Measurements from ENCODE around the gene LSM12.
A peak's percentile ranks its signal among the peaks of the same experiment; 100 is the strongest.

The LSM12 gene

GRCh38 chr17:44004761-44005526, 61.5 kb downstream of the LSM12 start:
- H3K27ac ChIP-seq (ENCODE audit: low read length, poor library complexity, severe bottlenecking), result no peak overlapping the region
- peak overlapping the region; percentile 58 to 65 for H3K18ac ChIP-seq (ENCODE audit: low read depth in 1 of 2, low read length in 2 of 2)
- H4K8ac ChIP-seq (ENCODE audit: low read length), result peak overlapping the region; percentile 74
- peak overlapping the region in 1 of 2 experiments; percentile 91 for H3K23ac ChIP-seq (ENCODE audit: low read length in 2 of 2)
- 2% methylated on average over 66 of the region's 71 CpGs for WGBS
- H2BK5ac ChIP-seq (ENCODE audit: low read depth, low read length, poor library complexity, severe bottlenecking), result no peak overlapping the region
- peak overlapping the region in 1 of 2 experiments; percentile 12 for H2BK12ac ChIP-seq (ENCODE audit: low read length in 2 of 2)
- H3K4me2 ChIP-seq (ENCODE audit: low read length, poor library complexity, severe bottlenecking), result peak overlapping the region; percentile 48
- peaks cover 15% of the 10 kb centered on the region for H3K79me1 ChIP-seq (replicated peaks; ENCODE audit: low read length, poor library complexity, severe bottlenecking)
- peaks cover 5 to 20% of the 10 kb centered on the region in 2 experiments for H3K36me3 ChIP-seq (ENCODE audit: control insufficient read depth in 1 of 2, insufficient read depth in 2 of 2, low read depth in 1 of 2, low read length in 2 of 2)
- H3K27me3 ChIP-seq (ENCODE audit: control insufficient read depth in 1 of 2, insufficient read depth in 1 of 2, low read length in 2 of 2), result peaks cover 0 to 16% of the 10 kb centered on the region in 2 experiments
- H2AFZ ChIP-seq (ENCODE audit: low read depth, low read length), result peak overlapping the region; percentile 74
- H4K91ac ChIP-seq (ENCODE audit: low read length), result peak overlapping the region; percentile 61
- peak overlapping the region; percentile 39 to 81 for H3K4me3 ChIP-seq (ENCODE audit: insufficient read depth in 1 of 2, low read depth in 1 of 2, low read length in 2 of 2)
- peak overlapping the region; percentile 78 for H3K9ac ChIP-seq (ENCODE audit: low read length)
- peaks cover 40% of the 10 kb centered on the region for H3K4me1 ChIP-seq (ENCODE audit: control insufficient read depth, insufficient read depth, low read depth, low read length)
- H3K14ac ChIP-seq (ENCODE audit: low read length in 2 of 2), result peak overlapping the region in 1 of 2 experiments; percentile 5
- no peak for DNase-seq
- H3K4ac ChIP-seq (ENCODE audit: low read depth in 1 of 2, low read length in 2 of 2), result no peak overlapping the region
- H3K9me3 ChIP-seq (ENCODE audit: control insufficient read depth, low read length), result no peaks in the 10 kb centered on the region
- H2BK15ac ChIP-seq (ENCODE audit: low read depth, poor library complexity, severe bottlenecking), result peak overlapping the region; percentile 36
- no peak overlapping the region for H2BK120ac ChIP-seq (ENCODE audit: low read depth, low read length)
- H2AK5ac ChIP-seq (ENCODE audit: low read length, severe bottlenecking), result no peak overlapping the region

GRCh38 chr17:44004077-44004760, 62.3 kb downstream of the LSM12 start, which contains the start of gene NAGS:
NAGS (plus strand) TSS chr17:44004622; CDS start chr17:44004664, 42 bp downstream.
- Histone ChIP-seq H2BK5ac (ENCODE audit: low read depth, low read length, poor library complexity, severe bottlenecking) (no peak within 1 kb of the TSS), H3K79me1 (replicated peaks; ENCODE audit: low read length, poor library complexity, severe bottlenecking) (peaks cover 11% of the 10 kb centered on the region), H3K23ac (ENCODE audit: low read length in 2 of 2) (peak within 1 kb of the TSS in 1 of 2 experiments; percentile 91), H3K14ac (ENCODE audit: low read length in 2 of 2) (peak within 1 kb of the TSS in 1 of 2 experiments; percentile 5), H4K91ac (ENCODE audit: low read length) (peak within 1 kb of the TSS; percentile 61), H3K27me3 (ENCODE audit: control insufficient read depth in 1 of 2, insufficient read depth in 1 of 2, low read length in 2 of 2) (peaks cover 0 to 16% of the 10 kb centered on the region in 2 experiments), H3K27ac (ENCODE audit: low read length, poor library complexity, severe bottlenecking) (no peak within 1 kb of the TSS), H3K4me1 (ENCODE audit: control insufficient read depth, insufficient read depth, low read depth, low read length) (peaks cover 40% of the 10 kb centered on the region), H2BK120ac (ENCODE audit: low read depth, low read length) (no peak within 1 kb of the TSS), H2AFZ (ENCODE audit: low read depth, low read length) (peak within 1 kb of the TSS; percentile 74), H3K4me3 (ENCODE audit: insufficient read depth in 1 of 2, low read depth in 1 of 2, low read length in 2 of 2) (peak within 1 kb of the TSS; percentile 39 to 81), H2AK5ac (ENCODE audit: low read length, severe bottlenecking) (no peak within 1 kb of the TSS), H3K18ac (ENCODE audit: low read depth in 1 of 2, low read length in 2 of 2) (peak within 1 kb of the TSS; percentile 58 to 65), H2BK15ac (ENCODE audit: low read depth, poor library complexity, severe bottlenecking) (peak within 1 kb of the TSS; percentile 36), H4K8ac (ENCODE audit: low read length) (peak within 1 kb of the TSS; percentile 74), H3K9me3 (ENCODE audit: control insufficient read depth, low read length) (no peaks in the 10 kb centered on the region), H2BK12ac (ENCODE audit: low read length in 2 of 2) (peak within 1 kb of the TSS in 1 of 2 experiments; percentile 12), H3K36me3 (ENCODE audit: control insufficient read depth in 1 of 2, insufficient read depth in 2 of 2, low read depth in 1 of 2, low read length in 2 of 2) (peaks cover 2 to 15% of the 10 kb centered on the region in 2 experiments), H3K9ac (ENCODE audit: low read length) (peak within 1 kb of the TSS; percentile 78), H3K4ac (ENCODE audit: low read depth in 1 of 2, low read length in 2 of 2) (peak within 1 kb of the TSS in 1 of 2 experiments; percentile 54), H3K4me2 (ENCODE audit: low read length, poor library complexity, severe bottlenecking) (peak within 1 kb of the TSS; percentile 48)
- DNase-seq, result no peak
- WGBS, result 9% methylated on average over 25 of the region's 25 CpGs

GRCh38 chr17:44002141-44002848, 64.2 kb downstream of the LSM12 start:
- Histone ChIP-seq H3K9ac (ENCODE audit: low read length) (peak overlapping the region; percentile 25), H3K4me3 (ENCODE audit: insufficient read depth in 1 of 2, low read depth in 1 of 2, low read length in 2 of 2) (no peak overlapping the region), H3K4ac (ENCODE audit: low read depth in 1 of 2, low read length in 2 of 2) (no peak overlapping the region), H3K4me2 (ENCODE audit: low read length, poor library complexity, severe bottlenecking) (no peak overlapping the region), H2BK5ac (ENCODE audit: low read depth, low read length, poor library complexity, severe bottlenecking) (no peak overlapping the region), H3K23ac (ENCODE audit: low read length in 2 of 2) (no peak overlapping the region), H2AK5ac (ENCODE audit: low read length, severe bottlenecking) (no peak overlapping the region), H3K14ac (ENCODE audit: low read length in 2 of 2) (peak overlapping the region in 1 of 2 experiments; percentile 79), H2BK12ac (ENCODE audit: low read length in 2 of 2) (no peak overlapping the region), H4K8ac (ENCODE audit: low read length) (no peak overlapping the region), H3K4me1 (ENCODE audit: control insufficient read depth, insufficient read depth, low read depth, low read length) (peaks cover 29% of the 10 kb centered on the region), H3K9me3 (ENCODE audit: control insufficient read depth, low read length) (no peaks in the 10 kb centered on the region), H3K27me3 (ENCODE audit: control insufficient read depth in 1 of 2, insufficient read depth in 1 of 2, low read length in 2 of 2) (peaks cover 0 to 16% of the 10 kb centered on the region in 2 experiments), H2BK120ac (ENCODE audit: low read depth, low read length) (no peak overlapping the region), H3K36me3 (ENCODE audit: control insufficient read depth in 1 of 2, insufficient read depth in 2 of 2, low read depth in 1 of 2, low read length in 2 of 2) (no peaks in the 10 kb centered on the region), H4K91ac (ENCODE audit: low read length) (no peak overlapping the region), H3K18ac (ENCODE audit: low read depth in 1 of 2, low read length in 2 of 2) (peak overlapping the region in 1 of 2 experiments; percentile 21), H2BK15ac (ENCODE audit: low read depth, poor library complexity, severe bottlenecking) (no peak overlapping the region), H3K27ac (ENCODE audit: low read length, poor library complexity, severe bottlenecking) (no peak overlapping the region), H3K79me1 (replicated peaks; ENCODE audit: low read length, poor library complexity, severe bottlenecking) (no peaks in the 10 kb centered on the region), H2AFZ (ENCODE audit: low read depth, low read length) (no peak overlapping the region)
- 70% methylated on average over 9 of the region's 9 CpGs for WGBS
- peak; percentile 59 for DNase-seq

All from mesenchymal stem cell (in vitro differentiated cells and primary cell).